ENCODE results near the gene PTPRG. TPM values are rescaled to one million over a fixed set of nuclear protein-coding genes. Genes with fewer than 3 reads are reported as not detected.

The PTPRG gene
- total and polyA plus RNA-seq, 8 donors = 50.9 to 88.4 (median 54.4) TPM

DNA sequence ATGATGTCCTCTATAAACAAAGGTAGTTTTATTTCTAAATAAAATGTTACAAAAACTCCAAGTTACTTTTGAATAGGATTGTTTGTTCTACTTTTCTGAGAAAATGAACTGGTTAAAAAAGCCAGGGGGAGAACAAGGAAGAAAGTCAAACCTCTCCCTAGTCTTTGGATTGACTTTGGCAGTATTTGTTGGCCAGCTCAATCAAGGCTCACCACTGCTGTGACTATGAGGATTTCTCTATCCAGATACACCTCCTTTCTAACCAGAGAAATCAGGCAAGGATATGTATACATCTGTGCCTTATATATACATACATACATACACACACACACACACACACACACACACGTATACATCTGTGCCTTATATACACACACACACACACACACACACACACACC lies 704.2 kb downstream of the PTPRG start:
- no peak for DNase-seq
- Histone ChIP-seq H3K9me3 (no peaks in the 10 kb centered on the region), H3K27me3 (no peaks in the 10 kb centered on the region), H3K4me1 (no peaks in the 10 kb centered on the region), H3K36me3 (peaks cover 0 to 21% of the 10 kb centered on the region in 2 donors), H3K4me3 (no peak overlapping the region), H3K27ac (no peak overlapping the region)
- TF ChIP-seq, protein P1, sequence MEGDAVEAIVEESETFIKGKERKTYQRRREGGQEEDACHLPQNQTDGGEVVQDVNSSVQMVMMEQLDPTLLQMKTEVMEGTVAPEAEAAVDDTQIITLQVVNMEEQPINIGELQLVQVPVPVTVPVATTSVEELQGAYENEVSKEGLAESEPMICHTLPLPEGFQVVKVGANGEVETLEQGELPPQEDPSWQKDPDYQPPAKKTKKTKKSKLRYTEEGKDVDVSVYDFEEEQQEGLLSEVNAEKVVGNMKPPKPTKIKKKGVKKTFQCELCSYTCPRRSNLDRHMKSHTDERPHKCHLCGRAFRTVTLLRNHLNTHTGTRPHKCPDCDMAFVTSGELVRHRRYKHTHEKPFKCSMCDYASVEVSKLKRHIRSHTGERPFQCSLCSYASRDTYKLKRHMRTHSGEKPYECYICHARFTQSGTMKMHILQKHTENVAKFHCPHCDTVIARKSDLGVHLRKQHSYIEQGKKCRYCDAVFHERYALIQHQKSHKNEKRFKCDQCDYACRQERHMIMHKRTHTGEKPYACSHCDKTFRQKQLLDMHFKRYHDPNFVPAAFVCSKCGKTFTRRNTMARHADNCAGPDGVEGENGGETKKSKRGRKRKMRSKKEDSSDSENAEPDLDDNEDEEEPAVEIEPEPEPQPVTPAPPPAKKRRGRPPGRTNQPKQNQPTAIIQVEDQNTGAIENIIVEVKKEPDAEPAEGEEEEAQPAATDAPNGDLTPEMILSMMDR (IDR thresholded peaks at IDR 0.05) = no peak
- intact Hi-C loops (cut with DNase I) = no loop called here
- ATAC-seq = no peak

DNA sequence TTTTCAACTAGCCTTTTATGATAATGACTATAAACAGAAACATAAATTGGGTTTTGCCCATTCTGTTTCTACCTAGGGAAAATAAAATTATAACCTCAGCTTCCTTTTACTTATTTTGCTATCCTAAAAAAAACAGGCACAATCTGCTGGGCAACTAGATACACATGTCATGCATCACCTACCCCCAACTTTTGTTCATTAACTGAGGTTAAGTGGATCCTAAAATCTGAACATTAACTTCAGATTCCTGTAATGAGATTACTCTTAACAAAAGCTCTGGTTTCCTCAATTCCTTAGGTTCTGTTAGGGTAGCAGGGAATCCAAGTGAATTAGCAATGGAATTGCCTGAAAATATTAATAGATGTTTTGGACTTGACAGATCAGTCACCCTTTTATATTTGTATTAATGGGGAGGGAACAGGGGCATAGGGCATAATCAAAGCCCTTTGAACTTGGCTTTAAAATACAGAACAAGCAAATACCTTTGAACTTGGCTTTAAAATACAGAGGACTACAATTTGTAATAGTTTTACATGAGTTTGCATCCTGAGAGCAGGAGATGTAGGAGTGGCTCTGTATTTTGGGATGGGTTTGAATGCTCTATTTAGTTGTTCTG lies 705.4 kb downstream of the PTPRG start:
- no peak overlapping the region for H3K27ac ChIP-seq
- H3K4me1 ChIP-seq = no peaks in the 10 kb centered on the region
- H3K9me3 ChIP-seq = no peaks in the 10 kb centered on the region
- intact Hi-C loops (cut with DNase I) = no loop called here
- no peaks in the 10 kb centered on the region for H3K27me3 ChIP-seq
- ATAC-seq (no peak), DNase-seq (no peak)
- H3K4me3 ChIP-seq = no peak overlapping the region
- H3K36me3 ChIP-seq = peaks cover 0 to 26% of the 10 kb centered on the region in 2 donors
- TF ChIP-seq, protein P1 (IDR thresholded peaks at IDR 0.05) = no peak

DNA sequence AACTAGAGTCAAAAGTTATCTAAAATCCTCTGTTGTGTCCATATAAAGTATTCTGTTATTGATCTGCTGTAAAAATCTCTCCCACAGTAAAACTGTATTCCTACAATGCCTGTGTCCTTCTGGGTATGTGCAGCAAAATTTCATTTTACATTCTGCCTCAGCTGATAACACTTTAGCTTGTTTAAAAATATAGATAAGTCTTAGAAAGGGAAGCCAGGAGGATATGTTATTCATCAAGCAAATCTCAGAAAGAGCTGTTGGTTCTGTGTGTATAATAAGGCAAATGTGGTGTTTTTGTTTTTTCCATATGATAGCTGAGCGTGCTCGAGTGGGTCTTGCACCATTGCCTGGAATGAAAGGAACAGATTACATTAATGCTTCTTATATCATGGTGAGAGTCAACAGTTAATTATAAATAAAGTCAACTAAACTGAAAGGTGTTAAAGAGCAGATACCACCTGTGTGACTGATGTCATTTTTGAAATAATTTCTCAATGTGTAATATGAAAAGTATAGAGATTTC lies 715.3 kb downstream of the PTPRG start:
- H3K9me3 ChIP-seq = no peaks in the 10 kb centered on the region
- no peak overlapping the region for H3K27ac ChIP-seq
- H3K4me3 ChIP-seq = no peak overlapping the region
- DNase-seq = peak in 1 of 4 donors; percentile 23
- H3K4me1 ChIP-seq = no peaks in the 10 kb centered on the region
- intact Hi-C loops (cut with DNase I) = no loop called here
- no peaks in the 10 kb centered on the region for H3K27me3 ChIP-seq
- TF ChIP-seq, protein P1 (IDR thresholded peaks at IDR 0.05) = no peak
- no peak for ATAC-seq
- peaks cover 0 to 14% of the 10 kb centered on the region in 2 donors for H3K36me3 ChIP-seq

DNA sequence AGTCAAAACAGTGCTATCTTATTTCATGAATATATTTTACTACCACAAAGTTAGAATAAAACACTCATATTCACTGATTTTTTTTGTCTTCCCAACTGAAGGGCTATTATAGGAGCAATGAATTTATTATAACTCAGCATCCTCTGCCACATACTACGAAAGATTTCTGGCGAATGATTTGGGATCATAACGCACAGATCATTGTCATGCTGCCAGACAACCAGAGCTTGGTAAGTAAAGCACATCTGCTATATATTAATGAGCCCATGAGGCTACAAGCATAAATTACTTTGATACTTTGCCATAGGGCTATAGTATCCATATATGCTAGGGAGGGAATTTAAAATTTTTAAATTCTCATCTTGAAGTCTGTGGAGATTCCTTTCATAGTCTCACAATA lies 716.1 kb downstream of the PTPRG start:
- DNase-seq (no peak), ATAC-seq (no peak)
- H3K36me3 ChIP-seq = peaks cover 0 to 14% of the 10 kb centered on the region in 2 donors

DNA sequence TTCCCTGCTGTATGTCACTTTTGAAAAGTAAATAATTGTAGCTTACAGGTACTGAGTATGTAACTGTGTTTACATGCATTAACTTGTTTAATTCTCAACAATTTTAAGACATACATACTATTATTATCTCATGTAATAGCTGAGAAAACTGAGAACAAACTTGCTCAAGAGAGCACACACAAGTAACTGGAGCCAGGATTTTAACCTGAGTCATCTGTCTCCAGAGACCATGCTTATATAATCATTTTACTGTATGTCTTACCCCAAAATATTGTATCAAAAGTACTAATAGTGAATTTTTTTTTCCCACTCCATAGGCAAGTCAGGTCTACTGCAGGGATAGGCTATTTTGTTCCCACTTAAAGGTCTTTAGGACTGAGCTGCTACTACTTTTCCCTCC lies 716.6 kb downstream of the PTPRG start:
- Histone ChIP-seq H3K4me3 (no peak overlapping the region), H3K27me3 (no peaks in the 10 kb centered on the region), H3K27ac (no peak overlapping the region), H3K36me3 (peaks cover 0 to 12% of the 10 kb centered on the region in 2 donors), H3K9me3 (no peaks in the 10 kb centered on the region), H3K4me1 (no peaks in the 10 kb centered on the region)
- DNase-seq (no peak), ATAC-seq (no peak)
- intact Hi-C loops (cut with DNase I) = no loop called here
- TF ChIP-seq, protein P1 (IDR thresholded peaks at IDR 0.05) = no peak

More for the DNA sequence above, 716.1 kb downstream of the PTPRG start:
- no peaks in the 10 kb centered on the region for H3K27me3 ChIP-seq
- no peak overlapping the region for H3K4me3 ChIP-seq
- TF ChIP-seq, protein P1 (IDR thresholded peaks at IDR 0.05) = no peak
- intact Hi-C loops (cut with DNase I) = no loop called here
- no peaks in the 10 kb centered on the region for H3K9me3 ChIP-seq
- no peaks in the 10 kb centered on the region for H3K4me1 ChIP-seq
- H3K27ac ChIP-seq = no peak overlapping the region

Data from left lung (tissue), 10 donors.